ENCODE data around the gene AKAP1.

DNA sequence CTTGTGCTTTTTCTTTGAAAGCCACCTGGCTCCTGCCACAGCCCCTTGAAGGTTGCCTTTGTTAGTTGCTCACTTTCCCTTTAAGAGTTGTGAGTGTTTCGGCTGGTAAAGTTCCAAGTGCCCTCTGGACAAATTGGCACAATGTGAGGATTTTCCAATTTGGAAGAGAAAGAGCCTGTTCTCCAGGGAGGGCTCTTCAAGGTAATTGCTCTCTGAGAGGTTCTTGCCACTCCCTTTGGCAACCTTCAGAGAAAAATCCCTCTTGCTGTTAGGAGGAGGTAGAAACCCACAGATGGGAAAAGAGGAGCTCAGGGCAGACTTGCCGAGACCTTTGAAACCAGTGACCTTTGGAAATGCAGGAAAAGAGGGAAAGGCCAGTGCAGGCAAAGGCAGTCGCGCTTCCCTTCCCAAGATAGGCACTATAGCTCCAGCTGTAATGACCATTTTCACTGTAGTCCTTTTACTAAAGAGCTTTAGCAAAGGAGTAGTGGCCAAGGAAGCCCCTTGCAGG, 49.0 kb upstream of the AKAP1 start:
- TF ChIP-seq, protein P1, sequence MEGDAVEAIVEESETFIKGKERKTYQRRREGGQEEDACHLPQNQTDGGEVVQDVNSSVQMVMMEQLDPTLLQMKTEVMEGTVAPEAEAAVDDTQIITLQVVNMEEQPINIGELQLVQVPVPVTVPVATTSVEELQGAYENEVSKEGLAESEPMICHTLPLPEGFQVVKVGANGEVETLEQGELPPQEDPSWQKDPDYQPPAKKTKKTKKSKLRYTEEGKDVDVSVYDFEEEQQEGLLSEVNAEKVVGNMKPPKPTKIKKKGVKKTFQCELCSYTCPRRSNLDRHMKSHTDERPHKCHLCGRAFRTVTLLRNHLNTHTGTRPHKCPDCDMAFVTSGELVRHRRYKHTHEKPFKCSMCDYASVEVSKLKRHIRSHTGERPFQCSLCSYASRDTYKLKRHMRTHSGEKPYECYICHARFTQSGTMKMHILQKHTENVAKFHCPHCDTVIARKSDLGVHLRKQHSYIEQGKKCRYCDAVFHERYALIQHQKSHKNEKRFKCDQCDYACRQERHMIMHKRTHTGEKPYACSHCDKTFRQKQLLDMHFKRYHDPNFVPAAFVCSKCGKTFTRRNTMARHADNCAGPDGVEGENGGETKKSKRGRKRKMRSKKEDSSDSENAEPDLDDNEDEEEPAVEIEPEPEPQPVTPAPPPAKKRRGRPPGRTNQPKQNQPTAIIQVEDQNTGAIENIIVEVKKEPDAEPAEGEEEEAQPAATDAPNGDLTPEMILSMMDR (IDR thresholded peaks at IDR 0.05), result no peak
- TF ChIP-seq EZH2 (IDR thresholded peaks at IDR 0.05; ENCODE audit: borderline replicate concordance, insufficient read depth, low read depth, low read length, poor library complexity, severe bottlenecking), result no peak

Data from B cell (primary cell).